B cell (primary cell): Measurements from ENCODE around the gene FER. TPM values are rescaled to one million over a fixed set of nuclear protein-coding genes. Genes with fewer than 3 reads are reported as not detected.

Experiments
- ATAC-seq: fragments of 200-7000 bp; cut with Tn5 transposase; one replicate; pipeline ENCODE4 v1.10.0; 2021; ENCODE audit warnings: low read depth, mild to moderate bottlenecking, moderate number of reproducible peaks, moderate library complexity
- CTCF ChIA-PET: fragments of 350-600 bp; sonication (Branson Sonifier 250); formaldehyde crosslinking; loops from one replicate; lab custom pipeline; 2021; ENCODE audit warnings: antibody characterized with exemption, inconsistent platforms; lab: Charles Lee
- POLR2A ChIA-PET: fragments of 350-600 bp; sonication (Branson Sonifier 250); formaldehyde crosslinking; loops from one replicate; lab custom pipeline; 2021; ENCODE audit warnings: antibody characterized with exemption; lab: Charles Lee
- DNase-seq: peaks from one replicate; pipeline ENCODE4 v3.0.0; 2013
- H2AFZ ChIP-seq: 2 replicates; pipeline ENCODE4 v1.6.1; 2012; ENCODE audit warnings: mild to moderate bottlenecking, low read depth, low read length; ENCODE audit not compliant: insufficient read depth, poor library complexity, severe bottlenecking
- H3K27ac ChIP-seq, 2 donors: 1 replicate in 1 of 2; 2 replicates in 1 of 2; pipeline ENCODE4 v1.5.1; 2012 to 2013; ENCODE audit warnings: low read length in 2 of 2, mild to moderate bottlenecking in 2 of 2, moderate library complexity in 1 of 2
- H3K27me3 ChIP-seq, 4 experiments: fragments of 200-600 bp in 1 of 4; sonication (generic) in 1 of 4; replicated peaks in 1 of 4; 1 replicate in 2 of 4; 2 replicates in 2 of 4; pipeline versions ENCODE4 v1.6.1 to v1.7.0; 2013 to 2016; ENCODE audit warnings: low read length in 3 of 4, mild to moderate bottlenecking in 2 of 4, mixed read lengths in 1 of 4, moderate library complexity in 1 of 4; ENCODE audit not compliant: insufficient read depth in 4 of 4, control insufficient read depth in 3 of 4; ENCODE audit errors: control extremely low read depth in 1 of 4
- H3K36me3 ChIP-seq, 2 experiments: replicated peaks in 1 of 2; 1 replicate in 1 of 2; 2 replicates in 1 of 2; pipeline versions ENCODE4 v1.6.1 to v1.7.1; 2013; ENCODE audit warnings: low read length in 1 of 2; ENCODE audit not compliant: insufficient read depth in 2 of 2, control insufficient read depth in 1 of 2; ENCODE audit errors: control extremely low read depth in 1 of 2, extremely low read depth in 1 of 2
- H3K4me1 ChIP-seq, 2 donors: fragments of 200-600 bp in 1 of 2; sonication (generic) in 1 of 2; 1 replicate in 1 of 2; 2 replicates in 1 of 2; pipeline versions ENCODE4 v1.5.1 to v1.6.1; 2013 to 2017; ENCODE audit warnings: low read length in 2 of 2; ENCODE audit not compliant: control insufficient read depth in 2 of 2, insufficient read depth in 2 of 2
- H3K4me2 ChIP-seq: replicated peaks from 2 replicates; pipeline ENCODE3; 2012; ENCODE audit warnings: mild to moderate bottlenecking, low read depth, low read length; ENCODE audit not compliant: poor library complexity, severe bottlenecking
- H3K4me3 ChIP-seq, 5 experiments: fragments of 200-600 bp in 1 of 5; sonication (generic) in 1 of 5; 1 replicate in 3 of 5; 2 replicates in 2 of 5; pipeline versions ENCODE4 v1.5.1 to v1.7.0; 2011 to 2016; ENCODE audit warnings: low read length in 4 of 5, mild to moderate bottlenecking in 4 of 5, low read depth in 2 of 5, control low read depth in 1 of 5, moderate library complexity in 1 of 5; ENCODE audit not compliant: insufficient read depth in 1 of 5; ENCODE audit errors: control extremely low read depth in 1 of 5, extremely low read depth in 1 of 5
- H3K79me2 ChIP-seq: fragments of 200-600 bp; sonication (generic); one replicate; pipeline ENCODE4 v1.6.0; 2016; ENCODE audit warnings: low read length; ENCODE audit not compliant: control insufficient read depth, insufficient read depth
- H3K9ac ChIP-seq: fragments of 200-600 bp; sonication (generic); 2 replicates; pipeline ENCODE4 v1.6.1; 2017; ENCODE audit warnings: mild to moderate bottlenecking, low read length, moderate library complexity
- H3K9me3 ChIP-seq, 3 donors: one replicate each; pipeline versions ENCODE4 v1.6.1 to v1.7.1; 2013; ENCODE audit warnings: low read length in 2 of 3; ENCODE audit not compliant: control insufficient read depth in 2 of 3, insufficient read depth in 1 of 3; ENCODE audit errors: control extremely low read depth in 1 of 3
- H4K20me1 ChIP-seq: 2 replicates; pipeline ENCODE4 v1.6.0; 2012; ENCODE audit warnings: mild to moderate bottlenecking, low read length; ENCODE audit not compliant: insufficient read depth, control insufficient read depth, poor library complexity, severe bottlenecking
- H3K27ac Mint-ChIP-seq: one replicate; pipeline ENCODE4 v1.8.0; 2021; ENCODE audit warnings: mixed read lengths
- H3K27me3 Mint-ChIP-seq: one replicate; pipeline ENCODE4 v1.8.0; 2021; ENCODE audit warnings: mixed read lengths
- H3K4me1 Mint-ChIP-seq: one replicate; pipeline ENCODE4 v1.8.0; 2021; ENCODE audit warnings: mixed read lengths
- H3K4me3 Mint-ChIP-seq: one replicate; pipeline ENCODE4 v1.8.0; 2021; ENCODE audit warnings: mixed read lengths
- H3K9me3 Mint-ChIP-seq: one replicate; pipeline ENCODE4 v1.8.0; 2022; ENCODE audit warnings: mixed read lengths; ENCODE audit not compliant: insufficient read depth
- CTCF ChIP-seq: fragments of 200-600 bp; IDR thresholded peaks from one replicate; pipeline ENCODE4 v1.8.0; 2022; ENCODE audit warnings: antibody characterized with exemption, mild to moderate bottlenecking
- EZH2 ChIP-seq: IDR thresholded peaks from 2 replicates; pipeline ENCODE4 v1.6.1; 2012; ENCODE audit warnings: borderline replicate concordance, low read depth, mild to moderate bottlenecking, moderate library complexity, low read length; ENCODE audit not compliant: insufficient read depth, poor library complexity, severe bottlenecking
- WGBS: methylation state at CpG from one replicate; pipeline ENCODE4 v1.1.5; 2013; ENCODE audit warnings: missing lambda C conversion rate; ENCODE audit not compliant: insufficient coverage; 5-methylcytosine and 5-hydroxymethylcytosine counted together
- intact Hi-C: fragments of 100-400 bp; cut with micrococcal nuclease; formaldehyde crosslinking; loops from one replicate; pipeline ENCODE4 v1.10.0; 2022
- polyA plus RNA-seq: library from polyadenylated mRNA; depleted of rRNA; stranded (reverse); fragments of >200 nt; gene quantifications from 2 replicates; pipeline ENCODE4 v1.2.3, GENCODE V29; 2012
- total RNA-seq, 2 donors: library from RNA; stranded (reverse); fragments of 120-200 nt in 1 of 2; gene quantifications; 1 replicate in 1 of 2; 2 replicates in 1 of 2; pipeline versions ENCODE4 v1.2.3 to v1.2.4, GENCODE V29; 2013 to 2022

Gene FER
- total and polyA plus RNA-seq, 2 donors (not counting 1 experiment from before 2014, with no cell fraction given): 1.3 to 41.3 TPM

GRCh38 chr5:108924457-108924961 lies 176.8 kb downstream of the FER start:
- ATAC-seq (no peak), DNase-seq (no peak)
- Histone ChIP-seq H3K9me3 (no peaks in the 10 kb centered on the region), H3K27me3 (no peaks in the 10 kb centered on the region), H2AFZ (no peak overlapping the region), H3K36me3 (no peaks in the 10 kb centered on the region), H3K79me2 (no peaks in the 10 kb centered on the region), H3K4me1 (no peaks in the 10 kb centered on the region), H3K4me2 (no peak overlapping the region), H3K27ac (no peak overlapping the region), H3K4me3 (no peak overlapping the region), H3K9ac (no peak overlapping the region), H4K20me1 (no peaks in the 10 kb centered on the region)
- CTCF ChIA-PET: interaction anchor here (1.1 to 1.3 kb wide), 2 partner anchors 10 to 515 kb away, joined by 3 read pairs; no protein-coding TSS in a partner anchor
- 100% methylated on average over 1 of the region's 3 CpGs for WGBS
- TF ChIP-seq EZH2 (no peak), CTCF (no peak)
- POLR2A ChIA-PET: no interaction called here
- intact Hi-C loops: loop anchor here (10.0 kb wide), 2 partner anchors 550 to 1700 kb away; no protein-coding TSS in a partner anchor
- Mint-ChIP-seq H3K4me3 (no peak overlapping the region), H3K27ac (no peak overlapping the region), H3K9me3 (no peaks in the 10 kb centered on the region), H3K27me3 (no peaks in the 10 kb centered on the region), H3K4me1 (no peaks in the 10 kb centered on the region)

- ChIA-PET POLR2A (no interaction called here), CTCF (interaction anchor here (1.1 to 1.3 kb wide), 2 partner anchors 11 to 514 kb away, joined by 3 read pairs; no protein-coding TSS in a partner anchor)
- Mint-ChIP-seq H3K4me1 (no peaks in the 10 kb centered on the region), H3K9me3 (no peaks in the 10 kb centered on the region), H3K4me3 (no peak overlapping the region), H3K27ac (no peak overlapping the region), H3K27me3 (no peaks in the 10 kb centered on the region)
- H3K4me2 ChIP-seq: no peak overlapping the region
- DNase-seq (no peak), ATAC-seq (no peak)
- no peak for TF ChIP-seq CTCF
- TF ChIP-seq EZH2: no peak
- no peaks in the 10 kb centered on the region for H3K79me2 ChIP-seq
- H3K4me1 ChIP-seq: no peaks in the 10 kb centered on the region
- H4K20me1 ChIP-seq: no peaks in the 10 kb centered on the region
- H3K27me3 ChIP-seq: no peaks in the 10 kb centered on the region
- no peaks in the 10 kb centered on the region for H3K9me3 ChIP-seq
- H3K27ac ChIP-seq: no peak overlapping the region
- no peak overlapping the region for H2AFZ ChIP-seq
- no peak overlapping the region for H3K4me3 ChIP-seq
- intact Hi-C loops: loop anchor here (10.0 kb wide), 2 partner anchors 550 to 1700 kb away; no protein-coding TSS in a partner anchor
- no peak overlapping the region for H3K9ac ChIP-seq
- H3K36me3 ChIP-seq: no peaks in the 10 kb centered on the region
These were observed 177.4 kb downstream of the FER start for GRCh38 chr5:108925073-108925472.
